HG02610 (cell line): ENCODE results near the gene KRTAP15-1.

Experiments used
- ATAC-seq: cut with Tn5 transposase; IDR thresholded peaks from one replicate; pipeline ENCODE4 v1.9.1; 2021; ENCODE audit warnings: mild to moderate bottlenecking, moderate library complexity; ENCODE audit not compliant: unreplicated experiment

KRTAP15-1 gene

DNA sequence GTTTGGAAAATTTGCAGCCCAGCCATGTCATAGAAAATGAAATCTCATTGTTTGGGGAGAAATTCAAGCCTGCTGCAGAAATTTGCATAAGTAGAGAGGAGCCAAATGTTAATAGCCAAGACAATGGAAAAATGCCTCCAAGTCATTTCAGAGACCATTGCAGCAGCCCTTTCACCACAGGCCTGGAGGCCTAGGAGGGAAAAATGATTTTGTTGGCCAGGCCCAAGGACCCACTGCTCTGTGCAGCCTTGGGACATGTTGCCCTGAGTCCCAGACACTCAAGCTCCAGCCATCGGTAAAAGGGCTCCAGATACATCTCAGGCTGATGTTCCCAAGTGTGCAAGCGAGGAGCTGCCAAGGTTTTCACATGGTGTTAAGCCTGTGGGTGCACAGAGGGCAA, 46.1 kb downstream of the KRTAP15-1 start:
- ATAC-seq, result no peak

DNA sequence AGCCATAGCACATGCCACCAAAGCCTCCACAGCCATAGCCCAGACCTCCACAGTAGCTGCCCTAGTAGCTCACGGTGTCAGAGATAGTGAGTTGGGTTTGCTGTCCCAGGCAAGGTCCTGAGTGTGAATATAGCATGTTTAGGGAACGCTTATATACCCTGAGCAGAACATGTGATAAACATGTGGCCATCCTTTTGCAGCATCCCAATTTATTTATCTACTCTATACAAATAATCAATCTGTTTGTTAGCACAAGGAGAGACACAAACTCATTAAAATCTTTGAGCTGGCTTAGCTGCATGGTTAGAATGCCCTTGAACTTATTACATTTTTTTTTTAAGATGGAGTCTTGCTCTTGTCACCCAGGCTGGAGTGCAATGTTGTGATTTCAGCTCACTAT, 47.3 kb downstream of the KRTAP15-1 start, which contains the start of gene KRTAP19-2:
KRTAP19-2 (minus strand) TSS at position 101 of the 400 bp plus-strand sequence; CDS start at position 13, 88 bp downstream.
- ATAC-seq, result no peak
